ENCODE data around the gene LBX2. TPM values are rescaled to one million over a fixed set of nuclear protein-coding genes. Genes with fewer than 3 reads are reported as not detected.
"Not testable (repeated sequence)": the region's sequence is repeated elsewhere in the genome, so short reads cannot be mapped to it uniquely, and the experiment has no call there.

Gene LBX2
- total RNA-seq, 4 donors from 2014 or later, result 1.2 TPM; not detected in 3

- no peak for DNase-seq (ENCODE audit: low spot score in 2 of 2)
- WGBS, result 95% methylated on average over 5 of the region's 5 CpGs
- peaks cover 17% of the 10 kb centered on the region for H3K36me3 ChIP-seq
- H3K9me3 ChIP-seq, result no peaks in the 10 kb centered on the region
- no peak overlapping the region for H3K4me3 ChIP-seq
- H3K27me3 ChIP-seq, result no peaks in the 10 kb centered on the region
- no peak overlapping the region for H3K27ac ChIP-seq
- peaks cover 20% of the 10 kb centered on the region for H3K4me1 ChIP-seq
- TF ChIP-seq CTCF (IDR thresholded peaks at IDR 0.05), result no peak
Measured at GRCh38 chr2:74474899-74475298, 24.5 kb downstream of the LBX2 start.

GRCh38 chr2:74474481-74474880, 24.9 kb downstream of the LBX2 start:
- Histone ChIP-seq H3K4me3 (no peak overlapping the region), H3K27ac (no peak overlapping the region), H3K9me3 (no peaks in the 10 kb centered on the region), H3K27me3 (no peaks in the 10 kb centered on the region), H3K4me1 (peaks cover 20% of the 10 kb centered on the region), H3K36me3 (peaks cover 17% of the 10 kb centered on the region)
- no peak for DNase-seq (ENCODE audit: low spot score in 2 of 2)
- no peak for TF ChIP-seq POLR2A (IDR thresholded peaks at IDR 0.05)
- TF ChIP-seq CTCF (IDR thresholded peaks at IDR 0.05), result no peak
- TF ChIP-seq POLR2AphosphoS5 (IDR thresholded peaks at IDR 0.05), result no peak
- no peak for TF ChIP-seq EP300 (IDR thresholded peaks at IDR 0.05)
- WGBS, result 71% methylated on average over 1 of the region's 6 CpGs

- Histone ChIP-seq H3K36me3 (peaks cover 17% of the 10 kb centered on the region), H3K27ac (peak overlapping the region; percentile 88), H3K4me1 (peaks cover 20% of the 10 kb centered on the region), H3K9me3 (no peaks in the 10 kb centered on the region), H3K27me3 (no peaks in the 10 kb centered on the region), H3K4me3 (peak overlapping the region; percentile 65)
- TF ChIP-seq EP300 (IDR thresholded peaks at IDR 0.05) (no peak), POLR2AphosphoS5 (IDR thresholded peaks at IDR 0.05) (no peak), POLR2A (IDR thresholded peaks at IDR 0.05) (no peak), CTCF (IDR thresholded peaks at IDR 0.05) (no peak)
- DNase-seq (ENCODE audit: low spot score in 2 of 2), result no peak
- WGBS, result 11% methylated on average over 7 of the region's 7 CpGs
Measured at GRCh38 chr2:74472945-74473258, 26.5 kb downstream of the LBX2 start.

GRCh38 chr2:74472086-74472944, 27.1 kb downstream of the LBX2 start, which contains the start of gene MRPL53:
TSS of gene MRPL53 (minus strand) at chr2:74472680. CDS start at chr2:74472660, 20 bp downstream.
- Histone ChIP-seq H3K27me3 (no peaks in the 10 kb centered on the region), H3K27ac (peak within 1 kb of the TSS; percentile 88), H3K4me3 (peak within 1 kb of the TSS; percentile 65), H3K4me1 (peaks cover 20% of the 10 kb centered on the region), H3K36me3 (peaks cover 17% of the 10 kb centered on the region), H3K9me3 (no peaks in the 10 kb centered on the region)
- peak; percentile 97 to 98 for DNase-seq (ENCODE audit: low spot score in 2 of 2)
- TF ChIP-seq CTCF (IDR thresholded peaks at IDR 0.05) (no peak), POLR2AphosphoS5 (IDR thresholded peaks at IDR 0.05) (peak; percentile 84 to 99 (median 95)), EP300 (IDR thresholded peaks at IDR 0.05) (no peak), POLR2A (IDR thresholded peaks at IDR 0.05) (peak in 1 of 2 donors; percentile 73)
- 1% methylated on average over 43 of the region's 66 CpGs for WGBS

GRCh38 chr2:74471332-74472065, 27.9 kb downstream of the LBX2 start:
- H3K4me1 ChIP-seq, result peaks cover 20% of the 10 kb centered on the region
- peaks cover 17% of the 10 kb centered on the region for H3K36me3 ChIP-seq
- WGBS, result 58% methylated on average over 16 of the region's 16 CpGs
- peak overlapping the region; percentile 88 for H3K27ac ChIP-seq
- H3K27me3 ChIP-seq, result no peaks in the 10 kb centered on the region
- H3K4me3 ChIP-seq, result peak overlapping the region; percentile 65
- H3K9me3 ChIP-seq, result no peaks in the 10 kb centered on the region
- no peak for DNase-seq (ENCODE audit: low spot score in 2 of 2)
- TF ChIP-seq POLR2A (IDR thresholded peaks at IDR 0.05), result no peak
- no peak for TF ChIP-seq EP300 (IDR thresholded peaks at IDR 0.05)
- no peak for TF ChIP-seq POLR2AphosphoS5 (IDR thresholded peaks at IDR 0.05)
- no peak for TF ChIP-seq CTCF (IDR thresholded peaks at IDR 0.05)

- Histone ChIP-seq H3K4me1 (peaks cover 24% of the 10 kb centered on the region), H3K36me3 (peaks cover 13% of the 10 kb centered on the region)
- not testable (repeated sequence) for H3K27me3 ChIP-seq; H3K9me3 ChIP-seq; H3K4me3 ChIP-seq; H3K27ac ChIP-seq; DNase-seq (ENCODE audit: low spot score in 2 of 2)
- 94% methylated on average over 12 of the region's 12 CpGs for WGBS
Measured at GRCh38 chr2:74470742-74471141, 28.7 kb downstream of the LBX2 start.
